NCI-H146 treated with DMSO at 0.1 percent for 48 hours (cell line): ENCODE data around the gene ZNF273.
A peak's percentile ranks its signal among the peaks of the same experiment; 100 is the strongest.

Source experiments
- DNase-seq: peaks from one replicate; lab custom pipeline; 2025; ENCODE audit not compliant: unreplicated experiment; lab: John Stamatoyannopoulos, UW

Gene ZNF273

GRCh38 chr7:64876792-64877713 is 26.0 kb upstream of the ZNF273 start:
- DNase-seq, result peak; percentile 55

DNA sequence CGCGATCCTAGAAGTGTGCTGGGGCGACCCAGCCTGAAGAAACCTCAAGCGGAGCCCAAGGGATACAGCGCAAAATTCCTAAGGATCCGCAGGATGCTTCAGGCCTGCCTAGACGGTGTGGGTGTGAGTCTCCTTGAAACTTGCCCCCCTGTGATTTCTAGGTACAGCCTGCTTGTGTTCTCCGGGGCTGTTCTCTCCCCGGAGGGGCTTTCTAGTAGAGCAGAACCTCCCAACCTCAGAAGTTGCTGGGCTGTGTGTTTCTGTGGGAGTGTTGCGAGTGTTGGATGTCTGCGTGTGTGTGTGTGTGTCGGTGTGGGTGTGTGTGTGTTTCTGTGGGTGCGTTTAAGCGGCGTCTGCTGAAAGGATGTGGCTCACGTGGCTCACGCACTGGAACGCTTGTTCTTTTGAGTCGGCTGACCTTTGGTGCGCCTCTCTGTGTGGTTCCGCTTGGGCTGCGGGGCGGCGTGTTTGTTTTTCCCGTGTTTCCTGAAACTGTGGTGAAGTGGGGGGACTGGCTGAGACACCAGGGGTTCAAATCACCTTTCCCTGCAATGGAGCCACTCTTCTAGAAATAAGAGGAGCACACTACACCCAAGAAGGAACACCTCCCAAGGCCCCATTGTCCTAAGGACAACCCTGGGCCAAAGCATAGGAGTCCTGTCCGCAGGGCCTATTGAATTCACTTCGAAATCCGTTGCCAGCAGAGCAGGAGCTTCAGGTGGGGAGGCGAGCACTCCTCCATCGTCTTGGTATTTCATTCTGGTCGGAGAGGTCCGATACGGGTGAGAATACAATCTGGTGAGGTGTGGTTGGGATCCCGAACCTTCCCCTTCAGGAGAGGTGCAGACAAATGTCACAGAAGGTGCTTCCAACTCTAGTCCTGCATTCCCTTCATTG is 25.1 kb upstream of the ZNF273 start:
- peak; percentile 55 for DNase-seq

DNA sequence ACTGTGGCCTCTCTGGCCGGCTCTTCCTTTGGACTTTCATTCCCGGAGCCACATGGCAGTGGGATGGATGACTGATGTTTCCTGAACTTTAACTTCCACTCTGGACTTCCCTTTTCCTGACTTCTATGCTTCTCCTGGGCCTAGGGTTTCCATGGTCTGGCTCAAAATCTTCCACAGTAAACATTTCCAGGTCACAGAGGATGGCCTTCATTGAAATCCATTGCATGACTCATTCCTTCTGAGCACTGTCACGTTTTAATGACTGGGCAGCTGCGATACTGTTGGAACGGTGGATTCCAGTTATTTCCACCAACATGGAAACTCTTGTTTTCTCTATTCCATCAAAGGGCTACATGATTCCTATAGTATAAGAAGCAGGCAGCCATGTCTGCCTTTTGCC is 24.4 kb upstream of the ZNF273 start:
- no peak for DNase-seq

GRCh38 chr7:64879086-64879730 is 23.9 kb upstream of the ZNF273 start:
- no peak for DNase-seq

- no peak for DNase-seq
Observed at GRCh38 chr7:64879800-64880199, 23.3 kb upstream of the ZNF273 start.

DNA sequence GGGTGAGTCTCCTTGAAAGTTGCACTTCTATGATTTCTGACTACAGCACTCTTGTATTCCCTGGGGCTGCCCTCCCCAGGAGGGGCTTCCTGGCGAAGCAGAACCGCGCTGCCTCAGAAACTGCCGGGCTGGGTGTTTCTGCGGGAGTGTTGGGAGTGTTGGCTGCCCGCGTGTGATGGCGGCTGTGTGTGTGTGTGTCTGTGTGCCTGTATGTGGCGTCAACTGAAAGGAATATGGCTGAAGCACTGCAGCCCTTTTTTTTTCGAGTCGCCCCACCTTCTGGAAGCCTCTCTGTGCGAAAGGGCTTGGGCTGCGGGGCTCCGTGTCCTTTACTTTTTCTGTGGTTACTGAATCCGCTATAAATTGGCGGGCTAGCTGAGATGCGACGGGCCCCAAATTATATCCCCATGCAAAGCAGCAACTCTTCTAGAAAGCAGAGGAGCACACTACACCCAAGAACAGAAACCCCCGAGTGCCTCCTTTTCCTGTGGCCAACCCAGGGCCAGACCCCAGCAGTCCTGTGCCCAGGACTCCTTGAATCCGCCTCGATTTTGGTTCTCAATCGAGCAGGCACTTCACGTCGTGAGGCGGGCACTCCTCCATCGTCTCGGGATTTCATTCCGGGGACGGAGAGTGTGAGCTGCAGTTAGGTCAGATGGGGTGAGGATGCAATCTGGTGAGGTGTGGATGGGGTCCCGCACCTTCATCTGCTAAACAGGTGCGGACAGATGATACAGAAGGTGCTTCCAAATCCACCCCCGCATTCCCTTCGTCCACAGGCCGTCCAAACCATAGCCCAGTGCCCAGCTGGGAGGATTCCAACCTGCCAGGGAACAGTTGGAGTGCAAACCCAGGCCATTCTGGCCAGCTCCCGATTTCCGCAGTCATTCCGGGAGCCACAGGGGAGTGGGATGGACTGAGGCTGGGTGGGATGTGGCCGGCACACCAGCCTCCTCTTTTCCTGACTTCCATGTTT is 22.5 kb upstream of the ZNF273 start:
- DNase-seq, result no peak

DNA sequence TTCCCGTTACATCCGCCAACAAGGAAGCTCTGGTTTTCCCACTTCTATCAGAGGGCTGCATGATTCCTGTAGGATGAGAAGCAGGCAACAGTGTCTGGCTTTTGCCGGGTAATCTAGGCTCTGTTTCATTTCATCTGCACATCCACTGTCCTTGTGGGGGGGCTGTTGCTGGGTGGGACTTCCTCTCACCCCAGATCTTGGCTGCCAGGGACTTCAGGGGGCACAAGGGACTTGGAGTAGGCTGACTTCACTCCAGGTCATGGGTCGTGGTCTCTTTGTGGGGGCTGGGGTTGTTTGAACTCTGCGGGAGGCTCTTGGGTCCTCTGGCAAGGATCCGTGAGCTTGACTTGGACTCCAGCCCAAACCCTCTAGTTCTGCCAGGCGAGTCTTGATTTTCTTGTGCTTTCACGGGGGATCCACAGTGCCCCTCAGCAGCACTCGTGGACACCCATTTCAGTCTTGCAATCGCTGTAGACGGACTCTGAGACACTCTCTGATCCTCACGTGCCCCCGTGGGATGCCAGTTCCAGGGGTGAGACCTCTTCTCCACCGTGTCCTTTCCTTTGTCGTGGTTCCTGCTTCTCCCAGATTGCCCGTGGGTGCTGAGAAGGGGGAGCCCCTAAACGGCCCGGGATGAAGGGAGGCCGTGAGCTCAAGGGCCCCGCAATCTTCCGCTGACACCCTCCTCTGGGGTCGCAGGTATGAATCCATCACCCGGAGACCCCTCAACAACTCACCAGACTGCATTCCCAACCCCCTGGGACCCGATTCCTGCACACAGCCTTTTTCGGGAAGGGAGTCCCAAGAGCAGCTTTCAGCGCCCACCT is 21.4 kb upstream of the ZNF273 start:
- DNase-seq, result no peak

DNA sequence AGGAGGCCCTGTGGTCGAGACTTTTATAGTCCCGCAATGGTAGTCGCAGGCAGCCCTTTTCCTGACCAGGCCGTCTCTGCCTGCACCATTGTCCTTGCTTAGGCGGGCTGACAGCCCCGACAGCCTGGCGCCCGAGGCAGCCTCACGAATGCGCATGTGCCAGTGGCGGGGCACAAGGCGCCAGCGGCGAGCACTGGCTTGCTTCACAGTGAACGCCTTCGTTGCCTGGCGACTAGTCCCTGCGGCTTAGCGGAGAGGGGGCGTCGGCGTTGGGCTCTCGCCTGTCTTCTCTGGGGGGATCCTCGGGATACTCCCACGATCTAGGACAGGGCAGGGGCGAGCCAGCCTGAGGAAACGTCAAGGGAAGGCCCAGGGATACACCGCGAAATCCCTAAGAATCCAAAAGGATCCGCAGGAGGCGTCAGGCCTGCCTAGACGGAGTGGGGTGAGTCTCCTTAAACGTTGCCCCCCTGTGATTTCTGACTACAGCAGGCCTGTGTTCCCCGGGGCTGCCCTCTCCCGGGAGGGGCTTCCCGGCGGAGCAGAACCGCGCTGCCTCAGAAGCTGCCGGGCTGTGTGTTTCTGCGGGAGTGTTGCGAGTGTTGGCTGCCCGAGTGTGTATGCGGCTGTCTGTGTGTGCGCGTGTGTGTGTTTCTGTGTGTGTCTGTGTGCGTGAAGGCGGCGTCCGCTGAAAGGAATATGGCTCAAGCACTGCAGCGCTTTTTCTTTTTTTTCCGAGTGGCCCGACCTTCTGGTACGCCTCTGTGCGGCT is 20.5 kb upstream of the ZNF273 start:
- DNase-seq, result no peak

GRCh38 chr7:64883113-64883905 is 19.8 kb upstream of the ZNF273 start:
- no peak for DNase-seq

DNA sequence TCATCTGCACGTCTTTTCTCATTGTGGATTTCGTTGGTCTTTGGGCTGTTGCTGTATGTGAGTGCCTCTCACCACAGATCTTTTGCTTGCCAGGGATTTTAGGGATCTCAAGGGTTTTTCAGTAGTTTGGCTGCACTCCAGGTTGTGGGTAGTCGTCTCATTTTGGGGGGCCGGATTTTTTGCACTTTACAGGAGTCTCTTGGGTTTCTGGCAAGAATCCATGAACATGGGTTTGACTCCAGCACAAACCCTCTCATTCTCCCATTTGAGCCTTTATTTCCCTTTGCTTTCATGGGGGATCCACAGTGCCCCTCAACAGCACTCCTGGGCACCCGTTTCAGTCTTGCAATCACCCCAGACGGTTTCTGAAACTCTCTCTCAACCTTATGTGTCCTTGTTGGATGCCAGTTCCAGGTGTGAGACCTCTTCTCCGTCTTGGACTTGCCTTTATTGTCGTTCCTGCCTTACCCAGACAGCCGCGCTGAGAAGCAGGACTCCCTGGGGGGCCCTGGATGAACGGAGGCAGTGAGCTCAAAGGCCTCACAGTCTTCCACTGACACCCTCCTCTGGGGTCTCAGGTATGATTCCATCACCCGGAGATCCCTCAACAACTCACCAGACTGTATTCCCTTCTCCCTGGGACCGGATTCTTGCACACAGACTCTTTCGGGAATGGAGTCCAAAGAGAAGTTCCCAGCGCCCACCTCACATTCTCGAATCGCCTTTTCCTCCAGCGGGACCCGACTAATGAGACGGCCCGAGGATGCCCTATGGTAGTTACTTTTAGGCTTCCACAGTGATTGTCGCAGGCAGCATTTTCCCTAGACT is 18.8 kb upstream of the ZNF273 start:
- DNase-seq, result no peak

GRCh38 chr7:64884913-64885370 is 18.1 kb upstream of the ZNF273 start:
- DNase-seq, result no peak

DNA sequence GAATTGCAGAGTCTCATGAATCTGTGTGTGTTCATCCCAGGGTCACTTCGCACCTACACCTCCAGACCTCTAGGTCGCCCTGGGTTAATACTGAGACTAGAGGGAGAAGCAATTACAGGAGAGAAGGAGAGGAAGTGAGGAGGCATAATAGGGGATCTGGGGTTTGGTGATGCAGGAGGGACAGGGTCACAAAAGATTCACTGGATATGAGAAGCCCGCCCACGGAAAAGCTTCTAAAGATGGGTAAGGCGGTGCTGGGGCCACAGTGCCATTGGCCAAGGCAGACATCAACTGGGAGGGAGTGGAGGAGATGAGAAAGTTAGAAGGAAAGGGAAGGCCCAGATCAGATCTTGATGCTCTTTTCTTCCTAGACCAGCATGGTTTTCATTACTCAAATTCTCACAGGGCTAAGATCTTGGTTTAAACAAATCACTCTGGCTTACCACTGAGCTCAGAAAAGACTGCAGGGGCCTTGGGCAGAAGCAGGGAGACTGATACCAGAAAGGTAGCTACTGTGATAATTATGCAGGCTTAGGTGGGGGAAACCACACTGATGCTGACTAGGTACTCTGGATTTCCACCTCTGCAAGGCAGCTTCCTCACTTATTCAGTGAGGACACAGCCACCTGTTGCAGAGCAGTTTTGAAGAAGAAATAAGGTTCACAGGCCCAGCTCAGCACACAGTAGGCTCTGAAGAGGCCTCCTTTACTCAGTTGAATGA is 17.4 kb upstream of the ZNF273 start:
- no peak for DNase-seq

- DNase-seq, result no peak
Observed at GRCh38 chr7:64886956-64887545, 16.0 kb upstream of the ZNF273 start.

GRCh38 chr7:64887756-64888508 is 15.1 kb upstream of the ZNF273 start:
- no peak for DNase-seq

DNA sequence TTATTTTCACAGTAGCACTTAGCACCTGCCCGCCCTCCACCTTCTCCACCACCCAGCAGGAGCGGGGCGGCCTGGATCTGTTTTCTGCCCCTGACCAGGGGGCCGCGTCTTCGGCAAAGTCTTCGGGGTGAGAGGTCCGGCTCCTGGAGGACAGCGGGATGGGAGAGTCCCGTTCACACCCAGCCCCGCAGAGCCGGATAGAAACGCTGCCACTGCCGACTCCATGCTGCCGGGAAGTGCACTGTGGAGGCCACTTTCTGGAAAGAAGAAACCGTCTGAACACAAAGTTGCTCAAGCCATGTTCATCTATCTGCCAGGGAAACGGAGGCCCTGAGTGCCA is 14.5 kb upstream of the ZNF273 start:
- no peak for DNase-seq
